ENCODE data around the gene SLC25A47. TPM values are rescaled to one million over a fixed set of nuclear protein-coding genes. Genes with fewer than 3 reads are reported as not detected.
A peak's percentile ranks its signal among the peaks of the same experiment; 100 is the strongest.

Gene SLC25A47
- total RNA-seq, 1 experiment from 2014 or later = 0.13 TPM

DNA sequence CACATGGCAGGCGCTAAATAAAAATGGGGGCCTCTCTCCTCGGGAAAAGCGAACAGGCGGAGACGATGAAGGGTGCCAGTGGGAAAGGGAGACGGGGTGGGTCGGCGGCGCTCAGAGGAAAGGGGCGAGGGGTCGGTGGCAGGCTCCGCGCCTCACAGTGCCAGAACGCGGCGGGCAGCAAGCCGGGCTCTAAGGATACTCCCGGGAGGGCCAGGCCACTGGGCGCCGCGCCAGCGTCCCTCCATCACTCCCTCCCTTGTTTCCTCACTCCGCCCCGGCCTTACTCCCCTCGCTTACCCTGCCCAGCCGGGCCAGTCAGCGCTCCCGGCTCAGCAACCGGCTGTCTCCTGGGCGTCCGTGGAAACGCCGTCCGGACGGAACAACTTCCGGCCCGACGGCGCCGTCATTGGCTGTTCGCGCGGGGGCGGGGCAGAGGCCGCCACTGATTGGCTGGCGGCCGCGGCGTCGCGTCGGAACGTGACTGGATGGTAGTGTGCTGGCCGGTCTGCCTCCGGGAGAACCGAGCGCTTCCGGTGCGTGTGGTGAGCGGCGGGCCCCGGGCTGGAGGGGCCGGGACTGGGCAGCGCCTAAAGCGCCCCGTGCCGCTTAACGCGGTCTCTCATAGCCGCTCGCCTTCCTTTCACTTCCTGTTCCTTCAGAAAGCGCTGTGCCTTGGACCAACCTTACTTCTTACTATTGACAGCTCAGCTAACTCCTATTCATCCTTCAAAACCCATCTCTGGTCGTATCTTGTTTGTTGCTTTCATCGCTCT lies 53.0 kb downstream of the SLC25A47 start, which contains the start of gene WDR25:
TSS of gene WDR25 (plus strand) at position 523 of the 773 bp plus-strand sequence.
- no peaks in the 10 kb centered on the region for H3K9me3 ChIP-seq (ENCODE audit: control insufficient read depth, low read depth, low read length)
- WGBS (ENCODE audit: extremely low coverage, insufficient read length, low lambda C conversion rate) = no CpG with 5 or more reads among the region's 74 CpGs
- peaks cover 47 to 53% of the 10 kb centered on the region in 2 experiments for H3K4me1 Mint-ChIP-seq

More for the DNA sequence above, 53.0 kb downstream of the SLC25A47 start, which contains the start of gene WDR25:
- peak within 1 kb of the TSS; percentile 71 for H2BK5ac ChIP-seq (ENCODE audit: insufficient read length, low read length)
- no peaks in the 10 kb centered on the region for H3K79me2 ChIP-seq (ENCODE audit: insufficient read depth, low read length)
- peak within 1 kb of the TSS; percentile 81 for H3K27ac ChIP-seq (ENCODE audit: insufficient read length, low read depth, low read length)
- H3K14ac ChIP-seq (ENCODE audit: insufficient read depth, low read length) = peak within 1 kb of the TSS; percentile 81
- H2AK5ac ChIP-seq (ENCODE audit: insufficient read length, low read length) = no peak within 1 kb of the TSS
- H2BK15ac ChIP-seq (ENCODE audit: low read depth, low read length) = no peak within 1 kb of the TSS; the same call in 1 of the 2 replicates
- no peak within 1 kb of the TSS for H2AFZ ChIP-seq (ENCODE audit: low read length)
- H3K27me3 ChIP-seq (ENCODE audit: insufficient read depth, low read length) = no peaks in the 10 kb centered on the region
- peak; percentile 97 for DNase-seq
- peak within 1 kb of the TSS; percentile 46 for H4K5ac ChIP-seq (ENCODE audit: insufficient read length, low read depth, low read length)
- peak within 1 kb of the TSS; percentile 92 to 94 for H3K4me3 Mint-ChIP-seq
- peak within 1 kb of the TSS; percentile 77 for H3K4me2 ChIP-seq (ENCODE audit: insufficient read depth, insufficient read length, low read length)
- no peak for TF ChIP-seq CTCF (conservative IDR thresholded peaks at IDR 0.05)
- no peak within 1 kb of the TSS for H2BK120ac ChIP-seq (ENCODE audit: low read depth, low read length, poor library complexity, severe bottlenecking)
- peaks cover 16% of the 10 kb centered on the region for H3K23me2 ChIP-seq (ENCODE audit: insufficient read length, low read depth, low read length, poor library complexity, severe bottlenecking)
- H3K27ac Mint-ChIP-seq = peak within 1 kb of the TSS; percentile 96 to 99 (median 98)
- no peak within 1 kb of the TSS for H3K56ac ChIP-seq (ENCODE audit: insufficient read length, low read depth, low read length)
- no peak within 1 kb of the TSS; the same call in 1 of the 2 replicates for H3K4ac ChIP-seq (ENCODE audit: low read depth, low read length)
- H4K20me1 ChIP-seq (ENCODE audit: control insufficient read depth, insufficient read depth, insufficient read length) = no peaks in the 10 kb centered on the region
- peak within 1 kb of the TSS; percentile 96 for H3K9ac ChIP-seq (ENCODE audit: extremely low read depth, insufficient read length, low read length)
- no peak within 1 kb of the TSS for H2BK12ac ChIP-seq (ENCODE audit: insufficient read length, low read depth, low read length)
- no peak within 1 kb of the TSS for H4K91ac ChIP-seq (ENCODE audit: insufficient read length, low read depth, low read length)
- peaks cover 6 to 11% (median 9%) of the 10 kb centered on the region in 3 experiments; a peak in 6 of 7 replicates for H3K36me3 Mint-ChIP-seq (ENCODE audit: insufficient read depth in 1 of 3, low read depth in 3 of 3)
- H3K79me1 ChIP-seq (ENCODE audit: insufficient read depth, low read depth, low read length, poor library complexity, severe bottlenecking) = no peaks in the 10 kb centered on the region
- peak within 1 kb of the TSS; percentile 75 for H3T11ph ChIP-seq (ENCODE audit: low read length)
- no peak within 1 kb of the TSS for H2BK20ac ChIP-seq (ENCODE audit: low read depth, low read length, poor library complexity, severe bottlenecking)
- peaks cover 7% of the 10 kb centered on the region; the same call in 1 of the 2 replicates for H3K4me1 ChIP-seq (ENCODE audit: insufficient read depth, low read length)
- H3K18ac ChIP-seq (ENCODE audit: insufficient read length, low read depth, low read length) = peak within 1 kb of the TSS; percentile 81
- no peak within 1 kb of the TSS for H3K23ac ChIP-seq (ENCODE audit: insufficient read length, low read depth, low read length)
- peaks cover 0 to 2% of the 10 kb centered on the region in 2 experiments; a peak in 2 of 5 replicates for H3K9me3 Mint-ChIP-seq
- no peak within 1 kb of the TSS for H4K8ac ChIP-seq (replicated peaks; ENCODE audit: insufficient read length, low read depth, low read length)
- no peaks in the 10 kb centered on the region for H3K27me3 Mint-ChIP-seq (ENCODE audit: low read depth)
